ENCODE measurements around the gene LIPN.

The LIPN gene

GRCh38 chr10:88755753-88756152 lies 4.1 kb upstream of the LIPN start:
- DNase-seq (ENCODE audit: low spot score in 2 of 2) = no peak
- no peaks in the 10 kb centered on the region for H3K9me3 ChIP-seq
- H3K4me3 ChIP-seq = no peak overlapping the region
- no peaks in the 10 kb centered on the region for H3K36me3 ChIP-seq (replicated peaks)
- H3K4me1 ChIP-seq = peaks cover 9% of the 10 kb centered on the region
- in situ Hi-C loops (cut with MboI; ENCODE audit: low sequenced_read_pairs) = no loop called here
- H3K27me3 ChIP-seq (ENCODE audit: low read depth) = no peaks in the 10 kb centered on the region

DNA sequence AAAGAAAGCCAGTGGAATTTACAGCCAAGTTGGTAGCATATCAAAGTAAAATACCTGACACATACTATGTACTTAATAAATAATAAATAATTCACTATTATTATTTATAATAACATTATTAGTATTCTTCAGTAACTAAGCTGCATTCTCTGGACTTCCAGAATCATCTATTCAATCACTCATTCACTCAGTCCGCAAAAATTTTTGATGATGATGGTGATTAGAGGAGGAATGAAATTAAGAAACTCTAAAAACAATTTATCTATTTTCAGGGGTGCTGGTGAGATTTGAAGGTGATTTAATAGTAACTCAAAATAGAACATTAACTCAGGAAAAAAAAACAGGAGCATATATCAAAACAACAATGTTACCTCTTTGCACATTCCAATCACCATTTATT lies 3.2 kb upstream of the LIPN start:
- H3K4me1 ChIP-seq = peaks cover 9% of the 10 kb centered on the region
- in situ Hi-C loops (cut with MboI; ENCODE audit: low sequenced_read_pairs) = no loop called here
- H3K9me3 ChIP-seq = no peaks in the 10 kb centered on the region
- H3K36me3 ChIP-seq (replicated peaks) = no peaks in the 10 kb centered on the region
- H3K27me3 ChIP-seq (ENCODE audit: low read depth) = no peaks in the 10 kb centered on the region
- no peak for DNase-seq (ENCODE audit: low spot score in 2 of 2)
- no peak overlapping the region for H3K4me3 ChIP-seq

DNA sequence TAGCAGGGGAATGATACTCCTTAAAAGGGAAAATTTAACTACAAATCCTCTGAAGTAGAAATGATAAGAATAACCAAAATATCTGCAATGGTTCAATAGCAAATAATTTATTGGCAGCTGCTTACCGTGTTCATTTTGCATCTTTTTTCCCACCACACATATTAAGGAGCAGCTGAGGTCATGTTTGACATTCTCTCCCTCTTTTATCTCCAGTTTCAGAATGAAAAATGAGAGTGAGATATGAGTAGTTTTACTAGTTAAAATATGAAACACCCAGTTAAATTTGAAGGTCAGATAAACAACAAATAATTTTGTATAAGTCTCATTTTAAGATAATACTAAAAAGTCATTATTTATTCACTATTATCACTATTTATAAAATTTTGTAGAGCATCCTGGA lies 3.1 kb downstream of the LIPN start:
- Histone ChIP-seq H3K9me3 (no peaks in the 10 kb centered on the region), H3K4me1 (no peaks in the 10 kb centered on the region), H3K27me3 (ENCODE audit: low read depth) (no peaks in the 10 kb centered on the region), H3K36me3 (replicated peaks) (no peaks in the 10 kb centered on the region), H3K4me3 (no peak overlapping the region)
- no peak for DNase-seq (ENCODE audit: low spot score in 2 of 2)
- in situ Hi-C loops (cut with MboI; ENCODE audit: low sequenced_read_pairs) = no loop called here

DNA sequence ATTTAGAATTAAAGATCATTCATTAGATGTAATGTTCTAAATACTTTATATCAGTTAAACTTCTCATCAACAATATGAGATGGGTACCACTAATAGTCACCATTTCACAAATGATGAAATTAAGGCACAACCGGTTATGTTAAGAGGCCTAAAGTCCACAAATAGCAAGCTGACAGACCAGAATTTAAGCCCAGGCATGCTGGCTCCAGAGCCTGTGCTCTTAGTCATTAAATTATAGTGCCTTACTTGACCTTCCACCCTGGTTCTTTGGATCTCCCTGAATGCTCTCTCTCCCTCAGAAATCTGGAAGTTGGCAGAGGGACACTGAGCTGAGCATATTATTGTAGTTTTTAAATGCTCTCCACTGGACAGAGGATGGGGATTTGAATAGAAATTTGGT lies 3.6 kb downstream of the LIPN start:
- no peak overlapping the region for H3K4me3 ChIP-seq
- H3K4me1 ChIP-seq = no peaks in the 10 kb centered on the region
- no peaks in the 10 kb centered on the region for H3K27me3 ChIP-seq (ENCODE audit: low read depth)
- in situ Hi-C loops (cut with MboI; ENCODE audit: low sequenced_read_pairs) = no loop called here
- DNase-seq (ENCODE audit: low spot score in 2 of 2) = no peak
- no peaks in the 10 kb centered on the region for H3K9me3 ChIP-seq
- no peaks in the 10 kb centered on the region for H3K36me3 ChIP-seq (replicated peaks)

DNA sequence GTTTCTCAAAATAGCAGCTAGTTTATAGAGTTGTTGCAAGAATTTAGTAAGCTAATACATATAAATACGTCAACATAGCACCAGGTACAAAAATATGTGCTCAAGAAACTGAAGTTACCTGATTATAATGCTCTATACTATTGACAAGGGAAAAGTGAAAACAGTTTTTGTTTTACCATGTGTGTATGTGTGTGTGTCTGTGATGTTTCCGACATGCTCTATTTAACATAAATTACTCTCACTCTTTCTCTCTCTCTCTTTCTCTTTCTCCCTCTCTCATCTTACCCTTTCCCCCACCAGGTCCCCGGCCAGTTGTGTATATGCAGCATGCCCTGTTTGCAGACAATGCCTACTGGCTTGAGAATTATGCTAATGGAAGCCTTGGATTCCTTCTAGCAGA lies 4.3 kb downstream of the LIPN start:
- Histone ChIP-seq H3K27me3 (ENCODE audit: low read depth) (no peaks in the 10 kb centered on the region), H3K9me3 (no peaks in the 10 kb centered on the region), H3K4me1 (no peaks in the 10 kb centered on the region), H3K36me3 (replicated peaks) (no peaks in the 10 kb centered on the region), H3K4me3 (no peak overlapping the region)
- in situ Hi-C loops (cut with MboI; ENCODE audit: low sequenced_read_pairs) = no loop called here
- DNase-seq (ENCODE audit: low spot score in 2 of 2) = no peak

DNA sequence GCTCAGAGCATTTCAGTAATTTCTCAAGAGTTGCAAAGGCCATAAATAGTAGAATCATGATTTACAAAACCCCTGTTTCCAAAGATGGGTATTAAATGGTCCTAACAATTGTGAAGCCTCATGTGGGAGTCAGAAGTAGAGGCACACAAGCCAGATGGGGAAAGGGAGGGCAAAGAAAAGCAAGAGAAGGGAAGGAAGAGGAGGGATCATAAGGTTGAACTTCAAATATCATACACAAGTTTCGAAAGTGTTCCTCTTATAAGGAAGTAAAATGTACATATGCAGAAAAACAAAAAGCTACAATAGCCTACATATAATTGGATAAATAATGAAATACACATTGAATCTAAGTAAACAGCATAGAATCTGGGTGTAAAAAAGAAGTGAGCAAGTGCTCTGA lies 6.0 kb downstream of the LIPN start:
- Histone ChIP-seq H3K4me1 (no peaks in the 10 kb centered on the region), H3K36me3 (replicated peaks) (no peaks in the 10 kb centered on the region), H3K27me3 (ENCODE audit: low read depth) (no peaks in the 10 kb centered on the region), H3K4me3 (no peak overlapping the region), H3K9me3 (no peaks in the 10 kb centered on the region)
- in situ Hi-C loops (cut with MboI; ENCODE audit: low sequenced_read_pairs) = no loop called here
- no peak for DNase-seq (ENCODE audit: low spot score in 2 of 2)

DNA sequence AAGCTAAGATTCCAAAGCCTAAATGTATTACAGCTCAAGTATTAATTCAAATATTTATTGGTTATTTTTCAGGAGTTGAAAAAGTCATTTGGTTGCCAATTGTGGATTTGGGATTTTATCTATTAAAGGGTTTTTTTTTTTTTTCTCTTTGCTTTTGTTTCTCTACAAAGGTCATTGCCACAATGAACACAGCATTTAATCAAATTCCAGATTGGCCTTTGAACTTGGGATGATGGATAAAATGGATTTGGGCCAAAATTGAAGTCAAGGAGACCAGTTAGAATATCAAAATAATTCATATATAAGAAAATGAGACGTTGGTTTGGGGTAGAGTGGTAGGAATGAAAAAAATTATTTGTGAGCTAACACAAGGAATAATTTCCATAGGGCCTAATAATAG lies 9.6 kb downstream of the LIPN start:
- H3K27me3 ChIP-seq (ENCODE audit: low read depth) = no peaks in the 10 kb centered on the region
- no peak for DNase-seq (ENCODE audit: low spot score in 2 of 2)
- H3K9me3 ChIP-seq = no peaks in the 10 kb centered on the region
- H3K36me3 ChIP-seq (replicated peaks) = no peaks in the 10 kb centered on the region
- no peak overlapping the region for H3K4me3 ChIP-seq
- in situ Hi-C loops (cut with MboI; ENCODE audit: low sequenced_read_pairs) = no loop called here
- no peaks in the 10 kb centered on the region for H3K4me1 ChIP-seq

- H3K4me3 ChIP-seq = no peak overlapping the region
- no peaks in the 10 kb centered on the region for H3K9me3 ChIP-seq
- DNase-seq (ENCODE audit: low spot score in 2 of 2) = peak in 1 of 2 experiments; percentile 96
- no peaks in the 10 kb centered on the region for H3K36me3 ChIP-seq (replicated peaks)
- H3K27me3 ChIP-seq (ENCODE audit: low read depth) = no peaks in the 10 kb centered on the region
- H3K4me1 ChIP-seq = peaks cover 12% of the 10 kb centered on the region
- in situ Hi-C loops (cut with MboI; ENCODE audit: low sequenced_read_pairs) = no loop called here
Observed at GRCh38 chr10:88781206-88781605, 21.4 kb downstream of the LIPN start.

- DNase-seq (ENCODE audit: low spot score in 2 of 2) = no peak
- Histone ChIP-seq H3K27me3 (ENCODE audit: low read depth) (no peaks in the 10 kb centered on the region), H3K4me1 (peaks cover 12% of the 10 kb centered on the region), H3K4me3 (no peak overlapping the region), H3K36me3 (replicated peaks) (no peaks in the 10 kb centered on the region), H3K9me3 (no peaks in the 10 kb centered on the region)
- in situ Hi-C loops (cut with MboI; ENCODE audit: low sequenced_read_pairs) = no loop called here
Observed at GRCh38 chr10:88782222-88782621, 22.4 kb downstream of the LIPN start.

- Histone ChIP-seq H3K4me3 (no peak overlapping the region), H3K4me1 (peaks cover 12% of the 10 kb centered on the region), H3K27me3 (ENCODE audit: low read depth) (no peaks in the 10 kb centered on the region), H3K36me3 (replicated peaks) (no peaks in the 10 kb centered on the region), H3K9me3 (no peaks in the 10 kb centered on the region)
- no peak for DNase-seq (ENCODE audit: low spot score in 2 of 2)
- in situ Hi-C loops (cut with MboI; ENCODE audit: low sequenced_read_pairs) = no loop called here
Observed at GRCh38 chr10:88783724-88784123, 23.9 kb downstream of the LIPN start.

GRCh38 chr10:88786032-88786770 lies 26.4 kb downstream of the LIPN start:
- H3K36me3 ChIP-seq (replicated peaks) = no peaks in the 10 kb centered on the region
- DNase-seq (ENCODE audit: low spot score in 2 of 2) = no peak
- H3K9me3 ChIP-seq = no peaks in the 10 kb centered on the region
- in situ Hi-C loops (cut with MboI; ENCODE audit: low sequenced_read_pairs) = no loop called here
- H3K27me3 ChIP-seq (ENCODE audit: low read depth) = no peaks in the 10 kb centered on the region
- H3K4me1 ChIP-seq = peaks cover 6% of the 10 kb centered on the region
- H3K4me3 ChIP-seq = no peak overlapping the region

DNA sequence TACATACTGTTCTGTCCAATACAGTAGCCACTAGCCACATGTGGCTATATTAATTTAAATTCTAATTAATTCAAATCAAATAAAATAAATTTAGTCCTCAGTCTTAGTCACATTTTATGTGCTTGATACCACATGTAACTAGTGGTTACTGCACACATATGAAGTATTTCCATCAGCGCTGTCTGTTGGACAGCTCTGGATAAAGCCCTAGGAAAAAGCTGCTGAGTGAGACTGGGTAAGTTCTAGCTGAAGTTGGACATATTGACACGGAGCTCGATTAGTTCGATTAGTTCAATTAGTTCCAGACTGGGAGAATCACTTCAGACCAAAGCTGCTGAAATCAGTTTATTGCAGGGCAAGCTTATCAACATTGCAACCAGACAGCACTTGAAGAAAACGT lies 27.6 kb downstream of the LIPN start:
- H3K4me1 ChIP-seq = no peaks in the 10 kb centered on the region
- no peaks in the 10 kb centered on the region for H3K27me3 ChIP-seq (ENCODE audit: low read depth)
- no peak overlapping the region for H3K4me3 ChIP-seq
- DNase-seq (ENCODE audit: low spot score in 2 of 2) = no peak
- in situ Hi-C loops (cut with MboI; ENCODE audit: low sequenced_read_pairs) = no loop called here
- no peaks in the 10 kb centered on the region for H3K36me3 ChIP-seq (replicated peaks)
- no peaks in the 10 kb centered on the region for H3K9me3 ChIP-seq

DNA sequence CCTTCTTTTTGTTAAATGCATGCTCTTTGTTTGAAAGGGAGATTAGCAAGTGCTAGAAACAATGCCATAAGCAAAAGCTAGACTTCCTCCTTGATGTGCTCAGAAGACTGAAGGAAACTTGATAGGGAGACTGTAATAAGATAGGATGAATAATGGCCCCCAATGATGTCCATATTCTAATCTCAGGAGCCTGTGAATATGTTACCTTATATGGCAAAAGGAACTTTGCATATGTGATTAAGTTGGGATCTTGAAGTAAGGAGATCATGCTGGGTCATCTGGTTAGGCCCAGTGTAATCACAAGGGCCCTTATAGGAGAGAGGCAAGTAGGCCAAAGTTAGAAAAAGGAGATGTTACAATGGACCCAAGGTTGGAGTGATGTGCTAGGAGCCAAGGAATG lies 29.1 kb downstream of the LIPN start:
- no peaks in the 10 kb centered on the region for H3K4me1 ChIP-seq
- no peaks in the 10 kb centered on the region for H3K9me3 ChIP-seq
- H3K27me3 ChIP-seq (ENCODE audit: low read depth) = no peaks in the 10 kb centered on the region
- in situ Hi-C loops (cut with MboI; ENCODE audit: low sequenced_read_pairs) = no loop called here
- no peak for DNase-seq (ENCODE audit: low spot score in 2 of 2)
- no peak overlapping the region for H3K4me3 ChIP-seq
- no peaks in the 10 kb centered on the region for H3K36me3 ChIP-seq (replicated peaks)

GRCh38 chr10:88791924-88792323 lies 32.1 kb downstream of the LIPN start:
- in situ Hi-C loops (cut with MboI; ENCODE audit: low sequenced_read_pairs) = no loop called here
- Histone ChIP-seq H3K27me3 (ENCODE audit: low read depth) (no peaks in the 10 kb centered on the region), H3K4me1 (no peaks in the 10 kb centered on the region), H3K4me3 (no peak overlapping the region), H3K36me3 (replicated peaks) (no peaks in the 10 kb centered on the region), H3K9me3 (no peaks in the 10 kb centered on the region)
- peak; percentile 65 to 66 for DNase-seq (ENCODE audit: low spot score in 2 of 2)

DNA sequence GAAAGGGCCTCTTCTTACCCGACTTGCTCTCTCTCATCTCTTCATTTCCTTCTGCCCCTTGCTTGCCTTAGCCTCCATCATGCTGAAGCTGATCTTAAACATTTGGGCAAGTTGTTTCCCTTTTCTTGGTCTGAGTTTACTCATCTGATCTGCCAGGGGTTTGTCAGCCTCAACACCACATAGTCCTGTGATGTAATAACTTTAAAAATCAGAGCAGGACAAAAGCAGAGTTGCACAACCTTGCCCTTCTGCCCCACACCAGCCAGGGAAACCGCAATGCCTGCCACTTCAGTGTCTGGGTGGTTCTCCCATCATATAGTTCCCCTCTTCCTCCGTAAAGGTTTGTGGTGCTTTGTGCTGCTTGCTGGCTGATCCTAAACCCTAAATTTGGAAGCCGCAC lies 32.8 kb downstream of the LIPN start:
- no peaks in the 10 kb centered on the region for H3K27me3 ChIP-seq (ENCODE audit: low read depth)
- DNase-seq (ENCODE audit: low spot score in 2 of 2) = no peak
- H3K4me3 ChIP-seq = no peak overlapping the region
- in situ Hi-C loops (cut with MboI; ENCODE audit: low sequenced_read_pairs) = no loop called here
- no peaks in the 10 kb centered on the region for H3K9me3 ChIP-seq
- H3K36me3 ChIP-seq (replicated peaks) = no peaks in the 10 kb centered on the region
- no peaks in the 10 kb centered on the region for H3K4me1 ChIP-seq
